HK-2 (cell line): Measurements from ENCODE around the gene KLF11.
A peak's percentile ranks its signal among the peaks of the same experiment; 100 is the strongest.

ENCODE experiments used
- DNase-seq: peaks from one replicate; pipeline ENCODE4 v3.0.0-alpha.2; 2018; ENCODE audit not compliant: unreplicated experiment

The KLF11 gene

GRCh38 chr2:10043256-10043905 lies at the start of gene KLF11:
Gene KLF11 (plus strand): TSS chr2:10043550. CDS start chr2:10043717, 167 bp downstream.
- peak; percentile 88 for DNase-seq

GRCh38 chr2:9994462-9994861 lies 48.9 kb upstream of the KLF11 start:
- DNase-seq: no peak

DNA sequence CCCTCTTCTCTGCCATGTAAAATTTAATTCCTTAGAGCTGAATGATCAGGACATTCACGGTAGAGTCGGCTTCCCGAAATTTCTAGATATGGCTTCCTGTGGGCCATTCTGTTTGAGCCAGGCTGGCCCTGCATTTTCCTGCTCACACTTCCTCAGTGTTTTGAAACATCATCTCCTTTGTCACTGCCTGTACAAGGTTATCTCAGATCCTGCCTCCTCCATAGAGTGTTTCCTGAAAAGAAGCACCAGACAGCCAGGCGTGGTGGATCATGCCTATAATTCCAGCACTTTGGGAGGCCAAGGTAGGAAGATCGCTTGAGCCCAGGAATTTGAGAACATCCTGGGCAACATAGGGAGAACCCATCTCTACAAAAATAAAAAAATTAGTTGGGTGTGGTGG lies 48.3 kb upstream of the KLF11 start:
- DNase-seq: no peak

- DNase-seq: no peak
These were observed 47.0 kb upstream of the KLF11 start for GRCh38 chr2:9996321-9996720.

DNA sequence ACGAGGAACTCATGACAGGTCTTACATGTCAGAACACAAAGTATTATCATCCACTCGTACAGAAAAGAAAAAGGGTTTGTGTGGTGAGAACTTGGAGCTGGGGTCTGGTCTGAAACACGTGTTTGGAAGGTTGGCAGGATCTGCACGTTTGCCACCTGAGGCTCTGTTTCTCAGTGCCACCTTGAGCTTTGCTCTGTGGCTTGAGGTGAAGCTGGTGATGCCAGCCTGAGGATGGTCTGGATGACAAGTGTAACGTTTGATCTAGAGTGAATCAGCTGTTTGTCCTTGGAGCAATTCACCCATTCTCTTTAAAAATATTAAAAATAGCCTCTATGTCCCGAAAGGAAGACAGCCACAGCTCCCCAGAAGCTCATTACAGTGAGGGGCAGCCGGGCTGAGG lies 45.4 kb upstream of the KLF11 start:
- DNase-seq: no peak

GRCh38 chr2:9998916-9999654 lies 44.3 kb upstream of the KLF11 start:
- DNase-seq: no peak

DNA sequence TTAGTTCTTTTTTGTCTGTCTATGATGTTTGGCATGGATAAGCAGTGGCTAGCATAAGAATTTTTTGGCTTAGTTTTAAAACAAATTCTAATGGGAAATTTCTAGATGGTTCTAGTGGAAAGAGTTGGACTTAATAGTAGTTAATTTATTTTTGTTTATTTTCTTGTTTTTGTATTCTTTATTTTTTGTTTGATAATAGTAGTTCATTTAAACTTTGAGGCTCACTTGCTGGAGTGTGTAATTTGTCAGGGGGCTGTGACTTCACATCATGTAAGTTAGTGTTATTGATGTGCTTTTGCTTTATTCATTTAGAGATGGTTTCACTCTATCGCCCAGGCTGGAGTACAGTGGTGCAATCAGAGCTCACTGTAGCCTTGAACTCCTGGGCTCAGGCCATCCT lies 43.7 kb upstream of the KLF11 start:
- no peak for DNase-seq

GRCh38 chr2:10000541-10000940 lies 42.8 kb upstream of the KLF11 start:
- DNase-seq: no peak

DNA sequence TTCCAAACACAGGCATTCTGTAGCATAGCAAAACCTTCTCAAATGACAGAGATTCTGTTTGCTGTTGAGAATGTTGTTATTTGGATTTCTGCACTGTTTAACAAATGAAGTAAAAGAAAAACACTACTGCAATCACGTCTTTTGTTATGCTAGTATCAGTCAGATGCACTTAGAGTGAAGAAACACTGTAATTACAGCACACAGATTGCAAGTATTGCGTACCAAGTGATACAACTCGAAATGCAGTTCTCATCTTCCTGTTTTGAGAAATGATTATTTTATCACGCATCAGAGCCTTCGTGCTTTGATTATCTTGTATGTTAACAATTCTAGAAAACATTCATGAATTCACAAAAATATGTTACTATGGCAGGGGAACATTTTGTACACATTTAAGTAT lies 41.8 kb upstream of the KLF11 start:
- no peak for DNase-seq

GRCh38 chr2:10002109-10002508 lies 41.2 kb upstream of the KLF11 start:
- DNase-seq: no peak

- DNase-seq: no peak
These were observed 40.7 kb upstream of the KLF11 start for GRCh38 chr2:10002681-10003080.

DNA sequence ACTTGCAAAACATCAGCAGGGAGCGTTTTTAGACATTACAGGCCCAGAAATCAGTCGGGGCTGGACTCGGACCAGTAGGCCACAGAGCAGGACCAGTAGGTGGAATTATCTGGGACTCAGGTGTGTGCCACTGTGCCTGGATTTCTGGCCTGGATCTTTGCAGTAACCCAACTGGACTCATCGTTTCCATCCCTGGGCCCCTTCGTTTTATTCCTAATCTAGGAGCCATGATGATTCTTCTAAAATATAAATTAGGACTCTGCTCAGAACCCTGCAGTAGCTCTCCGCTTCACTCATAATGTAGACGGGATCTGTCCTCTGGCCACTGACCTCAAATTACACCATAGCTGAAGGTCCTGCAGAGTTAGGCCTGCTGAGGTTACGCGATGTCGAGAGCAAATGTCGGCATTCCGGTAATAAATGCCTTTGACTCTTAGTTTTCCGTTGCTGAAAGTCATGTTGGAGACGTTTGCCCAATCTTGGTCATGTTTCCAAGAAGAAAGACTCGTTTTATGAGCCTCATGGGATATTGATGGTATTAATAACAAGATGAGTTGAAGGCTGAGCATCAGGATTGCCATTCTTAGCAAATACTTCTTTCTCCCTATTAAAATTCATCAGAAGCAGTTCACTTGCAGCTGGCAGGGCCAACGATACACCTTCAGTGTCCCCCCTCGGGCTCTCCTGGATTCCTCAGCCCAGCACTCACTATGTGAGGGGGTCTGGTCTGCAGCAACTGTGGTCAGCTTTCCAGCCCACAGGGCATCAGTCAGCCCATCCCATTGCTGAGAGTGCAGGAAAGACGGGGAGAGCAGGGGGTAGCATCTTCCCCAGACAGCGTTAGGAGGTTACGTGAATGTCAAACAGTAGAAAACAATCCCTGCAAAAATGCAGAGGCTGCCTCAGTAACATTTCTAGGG lies 39.9 kb upstream of the KLF11 start:
- no peak for DNase-seq

DNA sequence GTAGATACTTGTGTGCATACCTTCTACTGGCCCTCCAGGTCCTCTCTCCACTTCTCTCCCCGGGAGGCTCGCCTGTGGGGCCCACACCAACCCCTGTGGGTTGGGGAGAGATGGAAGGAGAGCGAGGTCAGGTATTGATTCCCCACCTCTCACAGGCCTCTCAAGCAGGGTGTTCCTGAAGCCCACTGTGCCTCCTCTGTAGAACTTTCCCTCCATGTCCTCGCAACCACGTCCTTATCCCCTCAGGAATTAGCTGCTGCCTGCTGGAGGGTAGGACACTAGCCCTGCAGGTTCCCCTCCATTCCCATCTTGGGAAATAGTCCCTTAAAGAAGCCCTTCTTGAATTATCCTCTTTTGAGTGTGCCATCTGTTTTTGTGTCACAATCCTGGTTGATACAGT lies 38.9 kb upstream of the KLF11 start:
- no peak for DNase-seq

GRCh38 chr2:10004836-10005235 lies 38.5 kb upstream of the KLF11 start:
- no peak for DNase-seq

GRCh38 chr2:10005461-10006235 lies 37.7 kb upstream of the KLF11 start:
- DNase-seq: no peak

GRCh38 chr2:10006236-10007161 lies 36.9 kb upstream of the KLF11 start:
- peak; percentile 41 for DNase-seq

DNA sequence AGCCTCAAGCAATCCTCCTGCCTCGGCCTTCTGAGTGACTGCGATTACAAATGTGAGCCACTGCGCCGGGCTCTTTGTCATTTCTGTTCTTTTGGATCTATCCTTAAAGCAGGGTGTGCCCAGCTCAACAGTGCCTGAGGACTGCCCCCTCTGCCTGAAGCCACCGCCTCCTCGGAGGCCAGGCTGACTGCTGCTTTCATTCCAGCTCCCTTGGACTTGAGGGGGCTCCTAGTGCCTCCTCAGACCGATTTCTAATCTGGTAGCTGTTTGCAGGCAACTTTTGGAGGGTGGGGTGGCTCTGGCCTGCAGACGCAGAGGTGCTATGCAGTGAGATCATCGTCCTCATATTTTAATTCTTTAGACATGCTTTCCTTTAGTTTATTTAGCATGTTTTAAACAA lies 35.9 kb upstream of the KLF11 start:
- DNase-seq: no peak

DNA sequence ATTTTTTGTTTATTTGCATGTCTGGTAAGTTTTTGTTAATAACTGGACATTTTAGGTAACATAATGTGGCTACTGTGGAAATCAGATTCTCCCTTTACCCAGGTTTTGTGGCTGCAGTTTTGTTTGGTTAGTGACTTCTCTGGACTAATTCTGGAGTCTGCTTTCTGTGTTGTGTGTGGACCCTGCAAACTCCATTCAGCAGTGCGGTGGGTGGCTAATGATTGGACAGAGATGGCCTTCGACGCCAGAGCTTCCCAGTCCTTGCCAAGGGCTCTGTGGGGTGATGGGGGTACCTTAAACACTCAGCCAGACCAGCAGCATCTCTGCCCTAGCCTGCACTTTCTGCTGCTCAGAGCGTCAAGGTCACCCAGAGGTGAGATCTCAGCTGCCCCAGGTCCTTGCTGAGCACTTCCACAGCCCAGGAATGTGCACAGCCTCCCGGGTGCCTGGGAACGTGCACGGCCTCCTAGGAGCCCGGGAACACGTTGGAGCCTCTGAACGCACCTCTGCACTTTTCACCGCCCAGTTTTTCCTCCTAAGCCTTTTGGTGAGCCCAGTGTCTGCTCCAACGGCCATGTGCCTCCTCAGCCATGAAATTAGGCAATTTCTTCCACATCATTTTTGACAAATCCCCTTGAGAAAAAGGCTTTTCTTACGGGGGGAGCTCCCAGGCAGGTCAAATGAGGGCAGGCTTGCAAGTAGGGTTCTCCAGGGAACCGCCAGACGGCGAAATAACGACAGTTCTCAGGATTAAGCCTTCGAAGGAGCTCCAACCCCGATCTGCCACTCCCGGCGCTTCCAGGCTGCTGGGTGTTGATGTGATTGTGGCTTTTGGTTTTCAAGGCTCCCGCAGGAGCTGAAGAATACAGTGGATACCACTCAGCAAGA lies 35.2 kb upstream of the KLF11 start:
- DNase-seq: no peak

GRCh38 chr2:10008809-10009176 lies 34.6 kb upstream of the KLF11 start:
- no peak for DNase-seq
